Endothelial cell of umbilical vein (primary cell): ENCODE measurements around the gene SLIRP. TPM values are rescaled to one million over a fixed set of nuclear protein-coding genes. Genes with fewer than 3 reads are reported as not detected.

ENCODE experiments used
- BruUV-seq: library from RNA; stranded (reverse); fragments of 400-500 nt; replicated peaks from 2 replicates; lab custom pipeline; 2021; lab: Mats Ljungman, UMichigan
- CTCF ChIA-PET: fragments of 300-600, 350-600 bp; sonication (Branson Sonifier 250); formaldehyde crosslinking; loops from one replicate; lab custom pipeline; 2021; ENCODE audit warnings: antibody characterized with exemption, inconsistent platforms; lab: Charles Lee
- POLR2A ChIA-PET: fragments of 300-600, 350-600 bp; sonication (Branson Sonifier 250); formaldehyde crosslinking; loops from one replicate; lab custom pipeline; 2021; ENCODE audit warnings: antibody characterized with exemption, inconsistent platforms; lab: Charles Lee
- DNase-seq: peaks from one replicate; pipeline ENCODE4 v3.0.0-alpha.2; 2011; ENCODE audit warnings: low read depth, low spot score
- FAIRE-seq: peaks from 2 replicates; lab custom pipeline; 2011; peaks lifted over from hg19 to GRCh38; lab: Jason Lieb, UNC
- H2AFZ ChIP-seq: 2 replicates; pipeline ENCODE4 v1.6.0; 2012; ENCODE audit warnings: low read depth, low read length, control low read depth, inconsistent platforms
- H3K27ac ChIP-seq: 2 replicates; pipeline ENCODE4 v1.5.1; 2011; ENCODE audit warnings: low read depth, mild to moderate bottlenecking, control low read depth, low read length, moderate library complexity; ENCODE audit not compliant: insufficient read depth
- H3K27me3 ChIP-seq, 2 experiments: 2 replicates each; pipeline versions ENCODE4 v1.6.0 to v1.6.1; 2011; ENCODE audit warnings: low read length in 2 of 2, mixed read lengths in 1 of 2; ENCODE audit not compliant: control insufficient read depth in 2 of 2, insufficient read depth in 2 of 2
- H3K36me3 ChIP-seq, 2 experiments: 2 replicates in 1 of 2; 3 replicates in 1 of 2; pipeline ENCODE4 v1.5.1; 2011; ENCODE audit warnings: low read length in 2 of 2, mild to moderate bottlenecking in 1 of 2, moderate library complexity in 1 of 2; ENCODE audit not compliant: control insufficient read depth in 2 of 2, insufficient read depth in 2 of 2; ENCODE audit errors: extremely low read depth in 1 of 2
- H3K4me1 ChIP-seq: 3 replicates; pipeline ENCODE4 v1.5.1; 2011; ENCODE audit warnings: mild to moderate bottlenecking, low read length; ENCODE audit not compliant: control insufficient read depth, insufficient read depth; ENCODE audit errors: extremely low read depth
- H3K4me2 ChIP-seq: 2 replicates; pipeline ENCODE4 v1.6.1; 2011; ENCODE audit warnings: low read length, control low read depth, mixed read lengths; ENCODE audit not compliant: insufficient read depth
- H3K4me3 ChIP-seq, 3 experiments: fragments of 200-600 bp in 1 of 3; sonication (generic), shearing (Covaris generic) in 1 of 3; replicated peaks in 1 of 3; 2 replicates each; pipeline ENCODE4 v1.5.1; 2011 to 2016; ENCODE audit warnings: control low read depth in 3 of 3, low read length in 3 of 3, mild to moderate bottlenecking in 2 of 3, inconsistent platforms in 1 of 3, low read depth in 1 of 3, moderate library complexity in 1 of 3; ENCODE audit not compliant: insufficient read depth in 1 of 3
- H3K79me2 ChIP-seq: 2 replicates; pipeline ENCODE4 v1.6.0; 2012; ENCODE audit warnings: low read length, inconsistent platforms; ENCODE audit not compliant: control insufficient read depth, insufficient read depth
- H3K9ac ChIP-seq: replicated peaks from 2 replicates; pipeline ENCODE3; 2011; ENCODE audit warnings: low read length, control low read depth; ENCODE audit not compliant: insufficient read depth; ENCODE audit errors: extremely low read depth
- H3K9me1 ChIP-seq: replicated peaks from 3 replicates; pipeline ENCODE4 v1.6.0; 2011; ENCODE audit warnings: mild to moderate bottlenecking, low read length; ENCODE audit not compliant: control insufficient read depth, insufficient read depth; ENCODE audit errors: extremely low read depth
- H3K9me3 ChIP-seq: replicated peaks from 2 replicates; pipeline ENCODE4 v1.5.1; 2012; ENCODE audit warnings: low read length, inconsistent platforms; ENCODE audit not compliant: control insufficient read depth, insufficient read depth
- H4K20me1 ChIP-seq: replicated peaks from 2 replicates; pipeline ENCODE3; 2011; ENCODE audit warnings: mild to moderate bottlenecking, low read length; ENCODE audit not compliant: control insufficient read depth, insufficient read depth; ENCODE audit errors: extremely low read depth
- CTCF ChIP-seq, 2 donors: IDR thresholded peaks; 1 replicate in 1 of 2; 2 replicates in 1 of 2; pipeline ENCODE4 v1.5.1; 2011; ENCODE audit warnings: low read length in 2 of 2, mild to moderate bottlenecking in 2 of 2, moderate library complexity in 2 of 2, control low read depth in 1 of 2, inconsistent platforms in 1 of 2, low read depth in 1 of 2; ENCODE audit not compliant: insufficient read depth in 1 of 2; ENCODE audit errors: extremely low read depth in 1 of 2
- EZH2 ChIP-seq: IDR thresholded peaks from 2 replicates; pipeline ENCODE4 v1.6.1; 2012; ENCODE audit warnings: borderline replicate concordance, low read depth, mild to moderate bottlenecking, moderate library complexity, low read length, inconsistent platforms; ENCODE audit not compliant: severe bottlenecking
- FOS ChIP-seq: IDR thresholded peaks from 2 replicates; pipeline ENCODE4 v1.6.1; 2011; ENCODE audit warnings: mild to moderate bottlenecking, low read length, moderate library complexity, borderline replicate concordance; ENCODE audit not compliant: insufficient read depth
- GATA2 ChIP-seq: IDR thresholded peaks from 2 replicates; pipeline ENCODE4 v1.7.0; 2011; ENCODE audit warnings: low read depth, mild to moderate bottlenecking, moderate library complexity, mixed read lengths, low read length; ENCODE audit not compliant: insufficient read length, insufficient read depth
- JUN ChIP-seq: IDR thresholded peaks from 2 replicates; pipeline ENCODE4 v1.6.1; 2011; ENCODE audit warnings: borderline replicate concordance, low read depth; ENCODE audit not compliant: insufficient read length, insufficient read depth
- MYC ChIP-seq: IDR thresholded peaks from one replicate; pipeline ENCODE4 v1.6.1; 2011; ENCODE audit warnings: mild to moderate bottlenecking, low read depth, low read length
- POLR2A ChIP-seq: IDR thresholded peaks from 2 replicates; pipeline ENCODE4 v1.6.1; 2012; ENCODE audit warnings: low read depth, mild to moderate bottlenecking, control low read depth, low read length
- POLR2AphosphoS5 ChIP-seq: IDR thresholded peaks from 2 replicates; pipeline ENCODE4 v1.6.1; 2012; ENCODE audit warnings: low read depth, mild to moderate bottlenecking, control low read depth, low read length, moderate library complexity; ENCODE audit not compliant: insufficient read depth
- dilution Hi-C: fragments of 300-500 bp; cut with MboI; formaldehyde crosslinking; loops from one replicate; pipeline ENCODE4 v1.15.0; 2019; ENCODE audit warnings: low sequenced_read_pairs; ENCODE audit not compliant: extremely low pct_ligation_motif_present
- intact Hi-C: fragments of 100-400 bp; cut with micrococcal nuclease; formaldehyde crosslinking; loops from one replicate; pipeline ENCODE4 v1.10.0; 2022
- polyA plus RNA-seq, 4 experiments: library from polyadenylated mRNA; depleted of rRNA in 3 of 4; stranded (reverse) in 3 of 4; unstranded in 1 of 4; fragments of >200 nt; gene quantifications; 2 replicates each; pipeline versions ENCODE4 v1.2.1 to v1.2.3, GENCODE V29; 2011 to 2012; ENCODE audit warnings: missing spikeins in 1 of 4
- total RNA-seq: library from RNA; stranded (reverse); gene quantifications from 2 replicates; pipeline ENCODE4 v1.2.3, GENCODE V29; 2021
- TF ChIP-seq, protein P1 (sequence below): IDR thresholded peaks from 2 replicates; pipeline ENCODE4 v1.6.1; 2011; ENCODE audit not compliant: insufficient read depth, insufficient read length

The SLIRP gene
- total and polyA plus RNA-seq, 2 donors (not counting 3 experiments of a cell fraction or from before 2014, with no cell fraction given), result 144 to 160 TPM

DNA sequence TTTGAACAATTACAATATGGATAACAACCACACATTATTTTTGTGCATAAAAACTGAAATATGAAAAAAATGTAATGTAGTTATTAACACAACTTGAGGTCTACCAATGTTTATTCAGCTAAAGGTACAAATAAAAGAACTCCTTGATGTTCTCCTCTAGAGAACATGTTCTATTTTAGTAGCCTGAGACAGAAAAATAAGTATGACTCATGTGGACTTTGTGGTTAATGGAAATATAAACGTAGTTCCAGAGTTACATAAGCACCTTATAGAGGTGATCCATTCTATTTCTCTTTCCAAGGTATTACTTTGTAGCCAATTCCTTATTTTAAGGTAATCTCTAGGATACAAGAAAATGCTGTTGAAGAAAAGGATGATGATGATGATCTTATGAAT, 25.7 kb upstream of the SLIRP start:
- H3K27me3 ChIP-seq, result no peaks in the 10 kb centered on the region
- ChIA-PET CTCF (no interaction called here), POLR2A (no interaction called here)
- H3K79me2 ChIP-seq, result no peaks in the 10 kb centered on the region
- TF ChIP-seq GATA2, result no peak
- TF ChIP-seq FOS, result peak; percentile 56
- no peak overlapping the region for H2AFZ ChIP-seq
- FAIRE-seq (peak; percentile 57), DNase-seq (no peak)
- H3K27ac ChIP-seq, result no peak overlapping the region
- no peaks in the 10 kb centered on the region for H3K9me3 ChIP-seq
- no peak overlapping the region for H3K9ac ChIP-seq
- no peaks in the 10 kb centered on the region for H3K9me1 ChIP-seq
- no peak overlapping the region for H3K4me2 ChIP-seq
- intact Hi-C loops (no loop called here), dilution Hi-C loops (no loop called here)
- peaks cover 0 to 2% of the 10 kb centered on the region in 2 experiments for H3K36me3 ChIP-seq
- no peaks in the 10 kb centered on the region for H3K4me1 ChIP-seq
- no TSS peak for BruUV-seq
- H3K4me3 ChIP-seq, result no peak overlapping the region
- no peaks in the 10 kb centered on the region for H4K20me1 ChIP-seq

DNA sequence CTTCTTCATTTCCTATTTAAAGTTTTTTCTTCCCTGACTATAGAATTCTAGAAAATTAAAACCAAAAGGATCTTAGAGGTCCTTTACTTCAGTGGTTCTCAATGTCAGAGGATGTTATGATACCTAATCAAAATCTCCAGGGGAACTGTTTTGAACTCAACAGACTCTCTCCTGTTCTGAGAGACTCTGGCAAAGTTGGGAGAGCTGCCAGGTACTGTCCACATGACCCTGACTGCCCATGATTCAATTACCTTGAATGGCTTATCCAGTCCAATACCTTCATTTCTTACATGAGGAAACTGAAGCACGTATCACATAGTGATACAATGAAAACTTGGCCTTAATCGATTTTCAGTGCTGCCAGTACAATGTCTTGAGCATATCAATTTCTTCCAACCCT, 16.6 kb upstream of the SLIRP start:
- no peaks in the 10 kb centered on the region for H3K9me1 ChIP-seq
- H3K4me2 ChIP-seq, result no peak overlapping the region
- peaks cover under 1 to 6% of the 10 kb centered on the region in 2 experiments for H3K36me3 ChIP-seq
- POLR2A ChIA-PET, result no interaction called here
- H2AFZ ChIP-seq, result no peak overlapping the region
- no peak for DNase-seq
- H3K4me1 ChIP-seq, result no peaks in the 10 kb centered on the region
- TF ChIP-seq, protein P1, sequence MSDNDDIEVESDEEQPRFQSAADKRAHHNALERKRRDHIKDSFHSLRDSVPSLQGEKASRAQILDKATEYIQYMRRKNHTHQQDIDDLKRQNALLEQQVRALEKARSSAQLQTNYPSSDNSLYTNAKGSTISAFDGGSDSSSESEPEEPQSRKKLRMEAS, result no peak
- no peak for TF ChIP-seq MYC
- TF ChIP-seq POLR2AphosphoS5, result no peak
- no peak for TF ChIP-seq FOS
- TF ChIP-seq POLR2A, result no peak
- no peak for TF ChIP-seq JUN
- TF ChIP-seq CTCF (IDR thresholded peaks at IDR 0.05; ENCODE audit: extremely low read depth in 1 of 2, insufficient read depth in 1 of 2, low read depth in 1 of 2, low read length in 2 of 2), result no peak
- no peak for TF ChIP-seq EZH2
- TF ChIP-seq GATA2, result no peak
- H3K4me3 ChIP-seq, result no peak overlapping the region
- H3K9me3 ChIP-seq, result no peaks in the 10 kb centered on the region
- no peaks in the 10 kb centered on the region for H4K20me1 ChIP-seq
- no peak overlapping the region for H3K9ac ChIP-seq
- no peaks in the 10 kb centered on the region for H3K27me3 ChIP-seq
- FAIRE-seq, result no peak
- intact Hi-C loops, result no loop called here
- no peak overlapping the region for H3K27ac ChIP-seq
- dilution Hi-C loops, result no loop called here
- H3K79me2 ChIP-seq, result no peaks in the 10 kb centered on the region
- no TSS peak for BruUV-seq
- CTCF ChIA-PET, result interaction anchor here (1.0 kb wide), 1 partner anchor 52 kb away, joined by 3 read pairs; no protein-coding TSS in a partner anchor
